Activated CD4-positive, alpha-beta T cell treated with anti-CD3 and anti-CD28 coated beads, Interleukin-2, amount 50 U/mL, for 16 hours (primary cell): ENCODE measurements around the gene AMZ2.
"Not testable (repeated sequence)": the region's sequence is repeated elsewhere in the genome, so short reads cannot be mapped to it uniquely, and the experiment has no call there.

Experiments
- DNase-seq: peaks from one replicate; pipeline ENCODE4 v3.0.0-alpha.2; 2020

Gene AMZ2

GRCh38 chr17:68247445-68248198, at the start of gene AMZ2:
Gene AMZ2 (plus strand): TSS chr17:68248043. CDS start chr17:68250188, 2,145 bp downstream.
- DNase-seq, result peak; percentile 96

GRCh38 chr17:68198931-68199836, 48.7 kb upstream of the AMZ2 start:
- no peak for DNase-seq

GRCh38 chr17:68199837-68200688, 47.8 kb upstream of the AMZ2 start:
- DNase-seq, result no peak

GRCh38 chr17:68200689-68201417, 47.0 kb upstream of the AMZ2 start:
- peak; percentile 84 for DNase-seq

GRCh38 chr17:68201418-68201771, 46.4 kb upstream of the AMZ2 start:
- not testable (repeated sequence) for DNase-seq

GRCh38 chr17:68202321-68202720, 45.5 kb upstream of the AMZ2 start:
- DNase-seq, result not testable (repeated sequence)

- no peak for DNase-seq
These were observed 43.1 kb upstream of the AMZ2 start for GRCh38 chr17:68204736-68205135.

- DNase-seq, result peak; percentile 94
These were observed 42.5 kb upstream of the AMZ2 start for GRCh38 chr17:68205251-68205807.

- no peak for DNase-seq
These were observed 41.8 kb upstream of the AMZ2 start for GRCh38 chr17:68205808-68206720.

GRCh38 chr17:68207651-68208253, 40.1 kb upstream of the AMZ2 start:
- DNase-seq, result no peak

- not testable (repeated sequence) for DNase-seq
These were observed 39.2 kb upstream of the AMZ2 start for GRCh38 chr17:68208651-68209050.

- DNase-seq, result not testable (repeated sequence)
These were observed 38.5 kb upstream of the AMZ2 start for GRCh38 chr17:68209191-68209900.

GRCh38 chr17:68210570-68211315, 37.1 kb upstream of the AMZ2 start:
- DNase-seq, result no peak

- DNase-seq, result not testable (repeated sequence)
These were observed 34.1 kb upstream of the AMZ2 start for GRCh38 chr17:68213428-68214411.

- DNase-seq, result not testable (repeated sequence)
These were observed 32.4 kb upstream of the AMZ2 start for GRCh38 chr17:68215453-68215852.

- DNase-seq, result not testable (repeated sequence)
These were observed 28.4 kb upstream of the AMZ2 start for GRCh38 chr17:68219429-68219828.

GRCh38 chr17:68220186-68220585, 27.7 kb upstream of the AMZ2 start:
- not testable (repeated sequence) for DNase-seq

GRCh38 chr17:68220786-68221185, 27.1 kb upstream of the AMZ2 start:
- not testable (repeated sequence) for DNase-seq
